ENCODE data around the gene LBHD1.
"Not testable (repeated sequence)": the region's sequence is repeated elsewhere in the genome, so short reads cannot be mapped to it uniquely, and the experiment has no call there.

LBHD1 gene

DNA sequence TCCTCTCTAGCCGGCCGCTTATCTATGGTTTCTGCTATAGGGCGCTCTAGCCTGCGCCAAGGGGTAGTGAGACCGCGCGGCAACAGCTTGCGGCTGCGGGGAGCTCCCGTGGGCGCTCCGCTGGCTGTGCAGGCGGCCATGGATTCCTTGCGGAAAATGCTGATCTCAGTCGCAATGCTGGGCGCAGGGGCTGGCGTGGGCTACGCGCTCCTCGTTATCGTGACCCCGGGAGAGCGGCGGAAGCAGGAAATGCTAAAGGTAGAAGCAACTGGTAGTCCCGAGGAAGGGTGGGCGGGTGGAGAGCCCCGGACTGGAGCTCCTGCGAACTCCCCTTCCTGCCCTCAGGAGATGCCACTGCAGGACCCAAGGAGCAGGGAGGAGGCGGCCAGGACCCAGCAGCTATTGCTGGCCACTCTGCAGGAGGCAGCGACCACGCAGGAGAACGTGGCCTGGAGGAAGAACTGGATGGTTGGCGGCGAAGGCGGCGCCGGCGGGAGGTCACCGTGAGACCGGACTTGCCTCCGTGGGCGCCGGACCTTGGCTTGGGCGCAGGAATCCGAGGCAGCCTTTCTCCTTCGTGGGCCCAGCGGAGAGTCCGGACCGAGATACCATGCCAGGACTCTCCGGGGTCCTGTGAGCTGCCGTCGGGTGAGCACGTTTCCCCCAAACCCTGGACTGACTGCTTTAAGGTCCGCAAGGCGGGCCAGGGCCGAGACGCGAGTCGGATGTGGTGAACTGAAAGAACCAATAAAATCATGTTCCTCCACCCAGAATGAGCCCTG lies at the start of gene LBHD1, which contains the start of gene UQCC3:
Gene LBHD1, minus strand, starts transcription at position 660 of the 782 bp plus-strand sequence. CDS start 2,236 bp downstream, outside the sequence.
Gene UQCC3, plus strand, starts transcription at position 66 of the 782 bp plus-strand sequence. Its CDS starts 73 bp downstream, at position 139.
- DNase-seq = peak; percentile 78

DNA sequence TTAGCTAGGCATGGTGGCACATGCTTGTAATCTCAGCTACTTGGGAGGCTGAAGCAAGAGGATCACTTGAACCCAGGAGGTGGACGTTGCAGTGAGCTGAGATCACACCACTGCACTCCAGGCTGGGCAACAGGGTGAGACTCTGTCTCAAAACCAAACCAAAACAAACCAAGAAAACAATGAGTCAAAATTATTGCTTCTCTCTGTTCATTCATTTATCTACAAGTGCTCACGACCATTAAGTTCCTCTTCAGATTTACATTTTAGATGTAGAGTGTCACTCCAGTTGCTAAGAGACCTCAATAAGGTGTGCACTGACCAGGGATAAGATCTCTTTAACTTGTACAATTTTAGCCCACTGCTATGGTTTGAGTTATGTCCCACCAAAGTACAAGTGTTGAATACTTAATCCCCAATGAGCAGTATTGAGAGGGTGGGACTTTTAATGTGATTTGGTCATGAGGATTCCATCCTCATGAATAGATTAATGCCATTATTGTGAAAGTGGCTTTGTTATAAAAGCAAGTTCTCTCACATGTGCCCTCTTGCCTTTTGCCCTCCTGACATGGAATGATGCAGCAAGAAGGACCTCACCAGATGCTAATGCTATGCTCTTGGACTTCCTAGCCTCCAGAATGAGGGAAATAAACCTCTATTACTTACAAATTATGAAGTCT lies 47.4 kb upstream of the LBHD1 start:
- DNase-seq = no peak

DNA sequence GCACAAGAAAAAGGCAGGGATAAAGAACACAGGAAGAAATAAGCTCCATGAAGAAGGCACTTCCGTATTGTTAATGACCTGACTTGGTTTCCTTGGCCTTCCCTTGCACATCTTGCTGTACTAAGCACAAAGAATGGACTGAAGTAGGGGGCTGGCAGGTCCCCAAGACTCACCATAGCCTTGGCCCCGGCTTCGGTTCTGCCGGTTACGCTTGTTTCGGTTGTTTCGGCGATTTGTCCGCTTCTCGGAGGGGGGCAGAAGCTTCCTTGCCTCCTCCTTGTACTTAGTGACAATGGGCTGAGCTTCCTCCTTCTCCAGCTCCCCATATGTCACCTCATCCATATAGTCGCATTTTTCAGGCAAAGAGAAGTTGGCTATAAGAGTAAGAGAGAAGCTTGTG lies 44.7 kb upstream of the LBHD1 start:
- DNase-seq = no peak

DNA sequence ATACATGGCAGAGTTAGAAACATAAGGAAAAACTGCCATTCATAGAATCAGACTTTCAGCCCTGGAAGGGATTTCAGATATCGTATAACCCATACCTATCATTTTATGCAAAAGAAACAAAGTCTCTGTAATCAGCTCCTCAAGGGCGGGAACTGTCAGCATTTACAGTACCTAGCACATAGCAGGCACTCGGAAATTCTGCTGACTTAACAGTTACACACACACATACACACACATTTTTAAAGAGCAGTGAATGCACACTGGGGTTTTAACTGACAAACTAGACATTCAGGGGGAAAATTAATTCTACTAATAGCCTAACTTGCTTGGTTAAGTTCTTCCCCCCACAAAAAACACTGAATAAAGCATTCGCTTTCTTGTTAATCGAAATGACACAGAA lies 44.1 kb upstream of the LBHD1 start:
- no peak for DNase-seq

- no peak for DNase-seq
These were observed 43.4 kb upstream of the LBHD1 start for GRCh38 chr11:62715150-62716130.

DNA sequence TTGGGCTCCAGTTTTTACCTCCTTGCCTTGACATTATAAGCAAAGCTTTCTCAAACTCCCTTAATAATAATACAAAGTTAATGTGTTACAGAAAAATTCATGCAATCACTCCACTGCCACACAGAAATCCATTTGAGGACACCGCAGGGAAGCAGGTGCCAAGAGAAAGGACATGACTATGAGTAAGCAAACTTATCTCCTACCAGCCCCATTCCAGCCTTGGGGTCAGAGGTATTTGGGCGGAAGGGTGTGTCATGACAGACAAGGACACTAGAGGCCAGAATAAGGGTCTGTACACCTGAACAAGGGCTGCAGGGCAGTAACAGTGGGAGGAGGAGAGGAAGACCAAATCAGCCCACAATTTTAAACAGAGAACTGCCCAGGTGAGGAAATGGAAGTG lies 41.3 kb upstream of the LBHD1 start:
- no peak for DNase-seq

DNA sequence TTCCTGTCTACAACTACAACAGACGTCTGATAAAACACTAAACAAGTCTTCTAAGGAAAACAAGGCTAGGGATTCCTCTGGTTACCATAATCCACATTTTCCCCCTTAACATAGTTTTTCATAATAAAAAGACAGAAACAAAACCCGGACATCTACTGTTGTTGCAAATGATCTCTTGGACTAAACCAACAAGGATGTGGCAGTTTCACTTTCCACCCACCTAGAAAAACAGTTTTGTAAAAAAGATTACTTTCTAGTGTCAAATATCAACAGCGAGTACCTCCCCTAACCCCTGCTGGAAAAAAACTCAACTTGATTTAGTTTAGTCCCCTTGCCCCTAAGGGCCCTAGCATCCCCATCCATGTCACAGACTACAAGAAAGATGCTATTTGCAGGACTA lies 40.8 kb upstream of the LBHD1 start:
- DNase-seq = no peak

- DNase-seq = no peak
These were observed 40.3 kb upstream of the LBHD1 start for GRCh38 chr11:62712276-62712812.

DNA sequence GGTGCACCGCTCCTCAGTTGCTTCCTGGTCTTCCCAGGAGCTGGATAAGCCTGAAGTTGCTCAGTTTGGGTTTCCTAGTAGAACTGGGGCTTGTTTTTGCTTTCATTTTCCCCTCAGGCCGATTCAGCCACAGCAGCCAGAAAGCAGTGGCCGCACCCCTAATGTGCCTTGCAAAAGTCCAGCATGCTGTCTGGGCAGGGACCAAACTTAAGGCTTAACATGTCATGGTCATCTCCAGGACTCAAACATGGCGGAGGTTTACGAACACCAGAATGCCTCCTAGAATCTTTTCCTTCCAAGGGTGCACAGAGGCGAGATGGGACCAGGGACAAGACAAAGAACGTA lies 37.9 kb upstream of the LBHD1 start:
- DNase-seq = peak; percentile 28

DNA sequence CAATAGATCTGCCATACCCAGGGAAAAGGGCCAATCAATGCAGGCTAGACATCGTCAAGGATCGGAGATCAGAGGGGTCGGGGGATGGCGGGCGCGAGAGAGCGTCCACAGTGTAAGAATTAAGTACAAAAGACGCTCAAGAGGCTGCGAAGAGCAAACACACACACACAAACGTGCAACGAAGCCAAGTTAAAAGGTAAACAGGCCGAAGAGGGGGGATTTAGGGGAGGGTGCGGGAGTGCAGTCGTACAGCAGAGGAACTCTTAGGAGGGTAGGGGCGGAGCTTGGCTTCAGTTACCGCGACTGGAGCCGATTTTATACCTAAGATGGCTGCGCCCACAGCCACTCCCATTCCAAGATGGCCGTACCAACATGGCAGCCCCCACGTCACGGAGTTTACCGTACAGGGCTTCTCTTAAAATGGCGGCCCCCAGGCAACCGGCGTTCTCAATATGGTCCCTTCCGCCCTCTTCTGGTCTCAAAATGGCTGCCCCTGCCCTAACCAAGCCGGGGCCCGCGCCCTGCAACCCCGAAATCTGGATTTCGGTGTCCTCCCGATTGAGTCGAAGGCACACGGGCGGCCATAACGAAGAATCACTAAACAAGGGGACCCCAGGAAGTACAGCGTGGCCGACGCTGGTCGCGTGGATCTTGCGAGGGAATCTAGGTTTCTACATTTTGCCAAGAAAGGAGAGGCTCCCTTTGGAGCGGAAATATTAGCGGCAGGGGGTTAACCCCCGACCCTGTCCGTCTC lies 37.4 kb upstream of the LBHD1 start:
- DNase-seq = peak; percentile 97

DNA sequence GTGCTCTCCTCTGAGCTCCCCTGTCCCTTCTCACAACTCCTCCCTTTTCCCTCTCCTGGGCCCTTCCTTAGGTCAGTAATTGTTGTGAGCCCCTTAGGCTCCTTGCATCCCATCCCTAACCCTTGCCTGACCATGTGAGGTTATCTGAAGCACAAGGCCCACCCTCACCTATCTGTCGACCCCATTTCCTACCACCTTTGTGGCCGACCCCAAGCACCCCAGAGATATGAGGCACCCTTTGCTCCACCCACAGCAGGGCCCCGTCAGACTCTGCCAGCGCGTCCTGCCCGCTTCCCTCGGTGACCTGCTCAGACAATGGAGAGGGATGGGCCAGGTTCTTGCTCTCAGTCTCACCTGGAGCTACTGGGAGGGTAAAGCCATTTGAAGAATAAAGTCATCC lies 36.7 kb upstream of the LBHD1 start:
- DNase-seq = peak; percentile 49

- no peak for DNase-seq
These were observed 36.3 kb upstream of the LBHD1 start for GRCh38 chr11:62708392-62708791.

DNA sequence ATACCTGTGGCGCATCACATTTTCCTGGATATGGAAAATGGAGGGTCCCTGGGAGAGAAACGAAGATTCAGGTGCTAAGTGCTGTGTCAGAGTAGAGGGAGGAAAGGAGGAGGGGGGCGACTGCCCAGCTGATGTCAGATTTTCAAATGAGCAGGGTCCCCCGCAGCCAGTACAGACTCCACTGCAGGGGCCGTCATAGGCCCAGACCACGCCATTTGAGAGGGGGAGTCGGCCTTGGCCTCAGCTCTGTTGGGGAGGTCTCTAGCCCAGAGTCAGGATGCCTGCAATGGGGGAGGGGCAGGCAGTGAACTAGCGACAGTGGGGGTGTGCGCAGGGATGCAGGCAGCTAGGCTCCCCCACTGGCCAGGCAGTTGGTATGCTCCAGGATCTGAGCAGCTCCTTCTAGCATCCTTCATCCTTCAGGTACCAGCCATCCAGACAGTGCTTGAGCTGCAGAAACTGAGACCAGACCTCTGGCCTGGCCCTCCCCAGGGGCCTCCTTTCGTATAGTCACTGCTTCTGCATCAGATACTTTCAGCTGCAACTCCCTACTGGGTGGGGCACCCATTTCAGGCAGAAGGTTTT lies 35.3 kb upstream of the LBHD1 start, which contains the start of the genes BSCL2 and GNG3:
Gene BSCL2, minus strand, starts transcription at position 148 of the 585 bp plus-strand sequence. CDS start 229 bp downstream, outside the sequence.
Gene GNG3, plus strand, starts transcription at position 400 of the 585 bp plus-strand sequence. CDS start 620 bp downstream, outside the sequence.
- DNase-seq = no peak

GRCh38 chr11:62706850-62707247 lies 34.8 kb upstream of the LBHD1 start:
- DNase-seq = no peak

- DNase-seq = peak; percentile 93
These were observed 34.1 kb upstream of the LBHD1 start for GRCh38 chr11:62705880-62706849.

GRCh38 chr11:62705413-62705812 lies 33.3 kb upstream of the LBHD1 start:
- no peak for DNase-seq

GRCh38 chr11:62703921-62704320 lies 31.9 kb upstream of the LBHD1 start:
- not testable (repeated sequence) for DNase-seq

GRCh38 chr11:62702246-62702645 lies 30.2 kb upstream of the LBHD1 start:
- DNase-seq = no peak

GRCh38 chr11:62694455-62695167 lies 22.5 kb upstream of the LBHD1 start:
- peak; percentile 83 for DNase-seq
